Thymus (tissue), 14 donors: ENCODE data around the gene NRM. TPM values are rescaled to one million over a fixed set of nuclear protein-coding genes. Genes with fewer than 3 reads are reported as not detected.

Experiments
- DNase-seq, 9 donors: peaks; one replicate each; pipeline ENCODE4 v3.0.0-alpha.2; 2013; ENCODE audit warnings: low spot score in 9 of 9, low read depth in 6 of 9, missing footprints in 1 of 9
- H3K27ac ChIP-seq, 2 donors: one replicate each; pipeline ENCODE4 v1.5.1; 2013; ENCODE audit warnings: control low read depth in 1 of 2, low read depth in 1 of 2, low read length in 1 of 2, mild to moderate bottlenecking in 1 of 2, moderate library complexity in 1 of 2
- H3K27me3 ChIP-seq, 2 donors: one replicate each; pipeline ENCODE4 v1.5.1; 2013; ENCODE audit warnings: low read length in 1 of 2; ENCODE audit not compliant: control insufficient read depth in 2 of 2, insufficient read depth in 1 of 2
- H3K36me3 ChIP-seq, 2 donors: one replicate each; pipeline ENCODE4 v1.5.1; 2013; ENCODE audit warnings: low read length in 1 of 2, mild to moderate bottlenecking in 1 of 2, moderate library complexity in 1 of 2; ENCODE audit not compliant: control insufficient read depth in 2 of 2, insufficient read depth in 2 of 2
- H3K4me1 ChIP-seq, 2 donors: one replicate each; pipeline ENCODE4 v1.5.1; 2013; ENCODE audit warnings: low read length in 2 of 2; ENCODE audit not compliant: control insufficient read depth in 2 of 2, insufficient read depth in 2 of 2
- H3K4me3 ChIP-seq, 2 donors: one replicate each; pipeline ENCODE4 v1.5.1; 2013; ENCODE audit warnings: low read length in 2 of 2, control low read depth in 1 of 2, mild to moderate bottlenecking in 1 of 2
- H3K9me3 ChIP-seq, 2 donors: one replicate each; pipeline ENCODE4 v1.5.1; 2013; ENCODE audit warnings: low read length in 1 of 2, mild to moderate bottlenecking in 1 of 2; ENCODE audit not compliant: control insufficient read depth in 2 of 2, insufficient read depth in 1 of 2
- WGBS: extraction: QIAGEN DNeasy Blood & Tissue Kit; methylation state at CpG from one replicate; pipeline ENCODE4 v1.1.7; 2013; 5-methylcytosine and 5-hydroxymethylcytosine counted together
- long read RNA-seq, 10 donors: transcript quantifications; one replicate each; lab custom pipeline, GENCODE V29; 2026
- polyA plus RNA-seq: library from polyadenylated mRNA; stranded (reverse); fragments of 200-250 nt; gene quantifications from one replicate; pipeline ENCODE4 v1.2.3, GENCODE V29; 2013
- total RNA-seq: library from RNA; stranded (reverse); fragments of 120-200 nt; gene quantifications from one replicate; pipeline ENCODE4 v1.2.4, GENCODE V29; 2013
- donor health status: healthy.

NRM gene, protein sequence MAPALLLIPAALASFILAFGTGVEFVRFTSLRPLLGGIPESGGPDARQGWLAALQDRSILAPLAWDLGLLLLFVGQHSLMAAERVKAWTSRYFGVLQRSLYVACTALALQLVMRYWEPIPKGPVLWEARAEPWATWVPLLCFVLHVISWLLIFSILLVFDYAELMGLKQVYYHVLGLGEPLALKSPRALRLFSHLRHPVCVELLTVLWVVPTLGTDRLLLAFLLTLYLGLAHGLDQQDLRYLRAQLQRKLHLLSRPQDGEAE
- total RNA-seq (6.5 TPM), polyA plus RNA-seq (10.4 TPM)
- long read RNA-seq, donor 1, result 0 reads
- long read RNA-seq, donor 2, result 0 reads
- long read RNA-seq, donor 3, partial matches to known transcripts, result 0 of 5 reads
- long read RNA-seq, donor 3, other reads (novel, unspliced or antisense), result 0 of 5 reads
- long read RNA-seq, donor 4, partial matches to known transcripts, result 5 of 8 reads
- long read RNA-seq, donor 4, other reads (novel, unspliced or antisense), result 0 of 8 reads
- long read RNA-seq, donor 5, transcript NRM-203 (4 exons, 1,734 nt), result major isoform, 10 of 30 reads
- long read RNA-seq, donor 5, partial matches to known transcripts, result 15 of 30 reads
- long read RNA-seq, donor 5, other reads (novel, unspliced or antisense), result 0 of 30 reads
- long read RNA-seq, donor 6, transcript NRM-203 (4 exons, 1,734 nt), result major isoform, 7 of 21 reads
- long read RNA-seq, donor 6, partial matches to known transcripts, result 11 of 21 reads
- long read RNA-seq, donor 6, other reads (novel, unspliced or antisense), result 0 of 21 reads
- long read RNA-seq, donor 7, transcript NRM-203 (4 exons, 1,734 nt), result major isoform, 5 of 6 reads
- long read RNA-seq, donor 7, partial matches to known transcripts, result 0 of 6 reads
- long read RNA-seq, donor 7, other reads (novel, unspliced or antisense), result 0 of 6 reads
- long read RNA-seq, donor 8, partial matches to known transcripts, result 0 of 2 reads
- long read RNA-seq, donor 8, other reads (novel, unspliced or antisense), result 0 of 2 reads
- long read RNA-seq, donor 9, transcript NRM-203 (4 exons, 1,734 nt), result major isoform, 6 of 10 reads
- long read RNA-seq, donor 9, partial matches to known transcripts, result 0 of 10 reads
- long read RNA-seq, donor 9, other reads (novel, unspliced or antisense), result 0 of 10 reads
- long read RNA-seq, donor 10, transcript NRM-203 (4 exons, 1,734 nt), result major isoform, 7 of 8 reads
- long read RNA-seq, donor 10, partial matches to known transcripts, result 0 of 8 reads
- long read RNA-seq, donor 10, other reads (novel, unspliced or antisense), result 0 of 8 reads

DNA sequence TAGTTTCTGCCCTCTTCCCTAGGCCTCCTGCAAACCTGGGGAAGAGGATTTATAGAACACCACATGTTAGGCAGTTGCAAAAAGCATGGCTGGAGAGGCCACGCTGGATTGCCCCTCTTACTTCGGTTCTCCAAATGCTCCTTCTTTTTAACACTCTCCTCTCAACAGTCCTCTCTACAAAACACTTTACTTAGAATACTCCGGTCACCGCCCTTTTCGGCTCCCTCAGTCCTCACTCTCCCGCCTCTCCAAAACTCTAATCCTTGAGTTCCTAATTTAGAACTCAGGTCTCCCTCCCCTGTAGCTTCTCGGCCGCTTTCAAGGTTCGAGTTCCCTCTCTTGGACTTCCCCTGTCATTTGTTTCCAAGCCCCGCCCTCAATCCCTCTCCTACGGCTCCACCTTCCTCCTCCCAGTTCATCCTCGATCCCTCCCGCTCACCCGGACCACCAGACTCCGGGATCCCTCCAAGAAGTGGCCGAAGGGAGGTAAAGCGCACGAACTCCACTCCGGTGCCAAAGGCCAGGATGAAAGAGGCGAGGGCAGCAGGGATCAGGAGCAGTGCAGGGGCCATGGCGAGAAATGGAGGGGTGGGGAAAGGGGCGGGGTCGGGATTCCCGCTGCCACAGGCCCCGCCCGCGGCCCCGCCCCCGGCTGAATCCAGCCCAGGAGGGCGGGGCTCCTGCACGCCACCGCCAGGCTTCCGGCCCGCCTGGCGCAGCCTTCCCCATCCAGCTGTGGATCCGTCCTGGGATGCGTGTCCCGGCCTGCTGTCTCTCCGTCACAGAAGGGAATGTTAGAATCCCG lies at the start of gene NRM:
Gene NRM (minus strand): TSS at position 582 of the 805 bp plus-strand sequence. CDS start 10 bp downstream, at position 572.
- no peaks in the 10 kb centered on the region for H3K36me3 ChIP-seq
- H3K9me3 ChIP-seq, result no peaks in the 10 kb centered on the region
- H3K27me3 ChIP-seq, result no peaks in the 10 kb centered on the region
- WGBS, result under 1% methylated on average over 40 of the region's 40 CpGs
- DNase-seq, result peak in 5 of 9 donors; percentile 59 to 85 (median 77)
- peak within 1 kb of the TSS; percentile 80 to 90 for H3K4me3 ChIP-seq
- peak within 1 kb of the TSS; percentile 62 to 78 for H3K27ac ChIP-seq
- H3K4me1 ChIP-seq, result peaks cover 17 to 47% of the 10 kb centered on the region in 2 donors

DNA sequence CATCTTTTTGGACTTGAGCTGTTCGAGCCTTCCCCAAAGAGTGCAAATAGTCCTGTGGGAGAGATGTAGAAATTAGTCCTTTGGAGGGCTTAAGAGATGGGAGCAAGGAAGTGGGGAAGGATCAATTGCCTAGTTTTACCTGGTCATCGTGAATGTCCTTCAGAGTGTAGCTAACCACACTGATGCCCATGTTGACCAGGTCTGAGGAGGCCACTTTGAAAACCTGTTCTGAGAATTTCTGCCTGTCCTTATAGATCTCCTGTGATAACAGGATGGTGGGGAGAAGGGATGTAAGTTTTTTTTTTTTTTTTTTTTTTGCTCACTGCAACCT lies 49.7 kb upstream of the NRM start:
- DNase-seq, result no peak
- H3K27ac ChIP-seq, result no peak overlapping the region
- 96% methylated on average over 2 of the region's 2 CpGs for WGBS
- H3K4me1 ChIP-seq, result peaks cover 13 to 62% of the 10 kb centered on the region in 2 donors
- H3K27me3 ChIP-seq, result peaks cover 0 to 20% of the 10 kb centered on the region in 2 donors
- peaks cover 0 to 10% of the 10 kb centered on the region in 2 donors for H3K9me3 ChIP-seq
- peaks cover 0 to 28% of the 10 kb centered on the region in 2 donors for H3K36me3 ChIP-seq
- H3K4me3 ChIP-seq, result no peak overlapping the region

DNA sequence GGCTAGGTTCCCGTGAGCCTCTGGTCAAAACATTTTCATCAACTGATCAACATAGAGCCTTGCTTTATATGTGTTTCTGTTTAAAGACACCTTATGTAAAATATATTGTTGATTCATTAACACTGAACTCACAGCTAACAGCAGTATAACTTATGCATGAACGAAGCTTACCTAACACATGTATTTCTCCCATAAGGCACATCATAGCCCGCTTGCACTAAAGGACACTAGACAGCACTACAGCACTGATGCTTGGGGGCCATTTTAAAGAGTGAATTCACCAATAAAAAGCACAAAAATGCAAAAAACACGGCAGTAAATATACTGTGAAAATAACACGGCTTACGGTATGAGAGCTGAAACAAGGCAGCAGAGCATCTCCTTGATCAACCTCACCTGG lies 47.7 kb upstream of the NRM start:
- Histone ChIP-seq H3K27ac (no peak overlapping the region), H3K36me3 (peaks cover 9 to 39% of the 10 kb centered on the region in 2 donors)
- 95% methylated on average over 6 of the region's 6 CpGs for WGBS

DNA sequence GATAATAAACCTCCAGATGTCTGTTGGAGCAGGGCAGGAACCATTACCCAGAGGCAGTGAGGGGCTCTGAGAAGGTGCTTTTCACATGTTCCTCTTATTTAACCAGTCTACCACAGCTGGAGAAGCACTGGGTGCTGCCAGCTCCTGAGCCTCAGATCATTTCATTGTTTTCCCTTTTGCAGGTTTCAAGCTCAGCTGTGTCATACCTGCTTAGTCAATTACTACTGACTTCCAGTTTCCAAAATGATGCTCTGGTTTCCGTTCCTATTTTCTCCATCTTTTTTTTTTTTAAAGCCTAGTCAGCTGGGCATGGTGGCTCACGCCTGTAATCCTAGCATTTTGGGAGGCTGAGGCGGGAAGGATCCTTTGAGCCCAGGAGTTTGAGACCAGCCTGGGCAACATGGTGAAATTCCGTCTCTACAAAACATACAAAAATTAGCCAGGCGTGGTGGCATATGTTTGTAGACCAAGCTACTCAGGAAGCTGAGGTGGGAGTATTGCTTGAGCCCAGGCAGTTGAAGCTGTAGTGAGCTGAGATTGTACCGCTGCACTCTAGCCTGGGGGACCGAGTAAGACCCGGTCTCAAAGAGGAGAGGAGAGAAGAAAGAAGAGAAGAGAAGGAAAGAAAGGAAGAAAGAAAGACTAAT lies 45.0 kb upstream of the NRM start:
- 86% methylated on average over 8 of the region's 8 CpGs for WGBS
- peaks cover 11 to 30% of the 10 kb centered on the region in 2 donors for H3K4me1 ChIP-seq
- H3K27me3 ChIP-seq, result no peaks in the 10 kb centered on the region
- no peak for DNase-seq
- H3K4me3 ChIP-seq, result no peak overlapping the region
- H3K9me3 ChIP-seq, result no peaks in the 10 kb centered on the region
- H3K36me3 ChIP-seq, result peaks cover 14 to 46% of the 10 kb centered on the region in 2 donors
- H3K27ac ChIP-seq, result no peak overlapping the region

More for the DNA sequence above, 47.7 kb upstream of the NRM start:
- Histone ChIP-seq H3K9me3 (peaks cover 0 to 6% of the 10 kb centered on the region in 2 donors), H3K4me1 (peaks cover 11 to 46% of the 10 kb centered on the region in 2 donors), H3K4me3 (no peak overlapping the region), H3K27me3 (peaks cover 0 to 9% of the 10 kb centered on the region in 2 donors)
- DNase-seq, result no peak

DNA sequence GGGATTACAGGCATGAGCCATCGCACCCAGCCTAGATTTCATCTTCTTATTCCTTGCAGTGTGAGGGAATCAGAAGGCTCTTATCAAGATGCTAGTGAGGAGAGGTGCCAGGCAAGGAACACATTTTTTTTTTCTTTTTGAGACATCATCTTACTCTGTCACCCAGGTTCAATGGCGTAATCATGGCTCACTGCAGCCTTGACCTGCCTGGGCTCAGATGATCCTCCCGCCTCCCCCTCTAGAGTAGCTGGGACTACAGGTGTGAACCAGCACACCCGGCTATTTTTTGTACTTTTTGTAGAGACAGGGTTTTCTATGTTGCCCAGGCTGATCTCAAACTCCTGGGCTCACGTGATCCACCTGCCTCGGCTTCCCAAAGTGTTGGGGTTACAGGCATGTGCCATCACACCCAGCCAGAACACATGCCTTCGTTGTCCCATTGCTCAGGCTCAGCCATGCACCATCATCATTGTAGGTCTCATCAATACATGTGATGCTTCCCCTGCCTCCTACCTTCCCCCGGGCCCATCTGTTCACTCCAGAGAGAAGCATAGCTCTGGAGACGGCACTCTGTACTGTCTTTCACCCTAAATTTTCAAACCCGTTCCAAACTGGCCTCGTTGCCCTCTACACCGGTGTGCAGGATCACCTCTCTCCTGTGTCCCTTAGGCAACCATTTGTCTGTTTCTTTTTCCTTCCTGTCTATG lies 41.6 kb upstream of the NRM start:
- Histone ChIP-seq H3K4me3 (no peak overlapping the region), H3K9me3 (no peaks in the 10 kb centered on the region), H3K4me1 (peaks cover 13 to 34% of the 10 kb centered on the region in 2 donors), H3K27me3 (no peaks in the 10 kb centered on the region), H3K36me3 (peaks cover 26 to 52% of the 10 kb centered on the region in 2 donors), H3K27ac (no peak overlapping the region)
- DNase-seq, result no peak
- 97% methylated on average over 12 of the region's 12 CpGs for WGBS

DNA sequence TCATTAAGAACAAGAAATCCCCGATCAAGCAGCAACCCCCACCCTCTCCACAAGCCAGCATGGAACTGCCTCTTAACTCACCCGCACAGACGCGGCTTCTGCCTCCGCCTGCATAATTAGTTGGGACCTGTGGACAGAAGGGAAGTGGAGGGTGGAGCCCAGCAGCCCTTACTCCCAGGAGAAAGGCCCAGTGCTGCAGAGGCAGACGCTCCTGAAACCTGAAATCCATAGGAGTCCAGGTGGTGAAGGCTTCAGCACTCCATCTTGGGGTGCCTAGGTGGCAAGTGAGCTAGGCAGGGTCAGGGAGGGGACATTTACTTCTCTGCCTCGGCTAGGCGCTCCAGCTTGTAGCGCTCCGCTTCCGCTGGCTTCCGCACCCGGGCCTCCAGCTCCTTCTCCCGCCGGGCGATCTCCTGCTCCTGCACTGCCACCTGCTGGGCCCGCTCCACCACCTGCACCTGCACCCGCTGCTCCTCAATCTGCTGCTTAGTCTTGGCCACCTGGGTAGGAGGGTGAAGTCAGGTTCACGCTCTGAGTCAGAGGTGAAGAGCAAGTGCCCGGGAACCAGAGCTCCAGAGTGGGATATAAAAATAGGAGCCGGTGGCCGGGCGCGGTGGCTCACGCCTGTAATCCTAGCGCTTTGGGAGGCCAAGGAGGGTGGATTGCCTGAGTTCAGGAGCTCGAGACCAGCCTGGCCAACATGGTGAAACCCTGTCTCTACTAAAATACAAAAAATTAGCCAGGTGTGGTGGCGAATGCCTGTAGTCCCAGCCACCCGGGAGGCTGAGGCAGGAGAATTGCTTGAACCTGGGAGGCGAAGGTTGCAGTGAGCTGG lies 40.0 kb upstream of the NRM start:
- DNase-seq, result peak in 5 of 9 donors; percentile 80 to 92 (median 87)
- Histone ChIP-seq H3K4me1 (peaks cover 7 to 22% of the 10 kb centered on the region in 2 donors), H3K9me3 (no peaks in the 10 kb centered on the region), H3K27me3 (no peaks in the 10 kb centered on the region), H3K36me3 (peaks cover 27 to 57% of the 10 kb centered on the region in 2 donors), H3K27ac (peak overlapping the region; percentile 8 to 25), H3K4me3 (peak overlapping the region; percentile 16 to 36)
- 34% methylated on average over 30 of the region's 30 CpGs for whole genome bisulfite sequencing

DNA sequence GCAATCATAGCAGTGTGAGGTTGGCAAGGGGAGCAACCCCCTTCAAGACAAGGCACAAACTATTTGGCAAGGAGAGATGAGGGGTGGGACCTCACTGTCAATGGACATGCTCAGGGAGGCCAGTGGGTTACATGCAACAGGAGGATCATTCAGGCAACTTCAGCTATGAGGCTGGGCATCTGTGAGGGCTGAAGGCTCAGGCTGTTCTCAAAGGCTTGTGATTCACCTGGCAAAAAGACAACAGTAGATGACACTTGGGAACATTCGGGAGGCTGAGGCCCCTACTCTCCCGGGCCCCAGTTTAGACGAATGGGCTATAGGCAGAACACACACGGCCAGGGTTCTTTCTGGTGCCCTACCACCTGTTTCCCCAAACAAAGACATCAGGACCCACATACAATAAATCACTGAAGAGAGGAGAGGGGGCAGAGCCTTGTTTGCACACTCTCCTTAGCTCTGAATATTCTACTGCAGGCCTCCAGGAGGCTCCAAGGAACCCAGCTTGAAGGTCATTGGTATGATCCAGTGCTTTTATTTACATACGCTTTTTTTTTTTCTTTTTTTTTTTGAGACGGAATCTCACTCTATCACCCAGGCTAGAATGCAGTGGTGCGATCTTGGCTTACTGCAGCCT lies 37.3 kb upstream of the NRM start:
- Histone ChIP-seq H3K36me3 (peaks cover 40 to 72% of the 10 kb centered on the region in 2 donors), H3K9me3 (no peaks in the 10 kb centered on the region), H3K27me3 (no peaks in the 10 kb centered on the region), H3K27ac (no peak overlapping the region), H3K4me3 (no peak overlapping the region), H3K4me1 (peaks cover 7 to 37% of the 10 kb centered on the region in 2 donors)
- no peak for DNase-seq
- 75% methylated on average over 7 of the region's 7 CpGs for WGBS
